ENCODE measurements around the gene PSMD2.
"Not testable (repeated sequence)": the region's sequence is repeated elsewhere in the genome, so short reads cannot be mapped to it uniquely, and the experiment has no call there.

Gene PSMD2

DNA sequence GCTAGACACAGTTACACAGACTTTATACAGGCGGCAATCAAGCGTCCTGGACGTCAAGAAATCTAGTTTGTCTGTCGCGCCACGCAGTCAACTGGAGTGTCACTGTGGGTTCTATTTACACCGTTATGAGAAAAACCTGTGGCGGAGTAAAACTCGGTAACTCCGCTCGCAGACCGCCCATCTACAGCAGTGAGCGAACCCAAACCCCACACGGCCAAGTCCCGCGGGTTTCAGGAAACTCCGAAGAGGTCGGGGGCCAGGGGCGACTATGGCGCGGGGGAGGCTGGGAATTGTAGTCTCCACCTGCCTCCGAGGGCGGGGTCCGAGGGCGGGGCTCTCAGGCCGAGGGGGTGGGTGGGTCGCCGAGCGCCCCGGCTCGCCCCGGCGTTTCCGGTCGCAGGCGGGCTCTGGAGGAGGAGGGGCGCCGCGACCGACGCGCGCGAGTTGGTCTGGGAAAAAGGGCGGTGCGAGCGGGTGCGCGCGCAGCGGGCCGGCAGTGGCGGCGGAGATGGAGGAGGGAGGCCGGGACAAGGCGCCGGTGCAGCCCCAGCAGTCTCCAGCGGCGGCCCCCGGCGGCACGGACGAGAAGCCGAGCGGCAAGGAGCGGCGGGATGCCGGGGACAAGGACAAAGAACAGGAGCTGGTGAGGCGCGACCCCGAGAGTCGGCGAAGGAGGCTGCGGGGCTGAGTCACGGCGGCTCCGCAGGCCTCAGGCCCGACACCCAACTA, at the start of gene PSMD2:
Gene PSMD2 (plus strand): TSS at position 483 of the 729 bp plus-strand sequence. CDS start 26 bp downstream, at position 509.
- peak; percentile 99 for DNase-seq

DNA sequence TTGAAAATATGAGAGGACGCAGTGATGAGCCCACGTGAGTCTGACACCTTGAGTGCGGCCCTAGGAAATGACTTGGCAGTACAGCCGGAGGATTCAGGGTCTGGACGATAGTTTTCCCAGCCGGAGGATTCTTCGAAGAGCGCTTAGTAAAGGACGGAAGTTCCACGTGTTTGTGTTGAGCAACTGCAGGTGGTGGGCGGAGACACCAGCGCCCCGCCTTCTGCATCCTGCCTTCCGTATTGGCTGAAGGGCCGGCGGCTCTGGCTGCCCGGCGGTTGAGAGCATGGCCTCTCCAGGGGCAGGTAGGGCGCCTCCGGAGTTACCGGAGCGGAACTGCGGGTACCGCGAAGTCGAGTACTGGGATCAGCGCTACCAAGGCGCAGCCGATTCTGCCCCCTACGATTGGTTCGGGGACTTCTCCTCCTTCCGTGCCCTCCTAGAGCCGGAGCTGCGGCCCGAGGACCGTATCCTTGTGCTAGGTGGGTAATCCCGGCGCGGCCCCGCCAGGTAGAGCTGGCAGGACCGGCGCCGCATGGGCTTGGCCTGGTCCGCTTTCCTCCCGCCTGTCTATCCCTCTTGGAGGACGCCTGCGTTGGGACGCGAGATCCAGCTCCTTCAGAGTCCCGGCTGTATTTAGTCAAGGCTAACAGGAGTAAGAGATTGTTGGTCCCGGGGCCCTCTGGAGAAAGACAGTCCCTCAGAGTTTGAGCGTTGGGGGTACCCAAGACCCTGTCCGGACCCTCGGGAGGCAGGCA, 49.5 kb upstream of the PSMD2 start, which contains the start of gene EEF1AKMT4:
Gene EEF1AKMT4 (plus strand): TSS at position 261 of the 755 bp plus-strand sequence. CDS start 23 bp downstream, at position 284.
- peak; percentile 97 for DNase-seq

DNA sequence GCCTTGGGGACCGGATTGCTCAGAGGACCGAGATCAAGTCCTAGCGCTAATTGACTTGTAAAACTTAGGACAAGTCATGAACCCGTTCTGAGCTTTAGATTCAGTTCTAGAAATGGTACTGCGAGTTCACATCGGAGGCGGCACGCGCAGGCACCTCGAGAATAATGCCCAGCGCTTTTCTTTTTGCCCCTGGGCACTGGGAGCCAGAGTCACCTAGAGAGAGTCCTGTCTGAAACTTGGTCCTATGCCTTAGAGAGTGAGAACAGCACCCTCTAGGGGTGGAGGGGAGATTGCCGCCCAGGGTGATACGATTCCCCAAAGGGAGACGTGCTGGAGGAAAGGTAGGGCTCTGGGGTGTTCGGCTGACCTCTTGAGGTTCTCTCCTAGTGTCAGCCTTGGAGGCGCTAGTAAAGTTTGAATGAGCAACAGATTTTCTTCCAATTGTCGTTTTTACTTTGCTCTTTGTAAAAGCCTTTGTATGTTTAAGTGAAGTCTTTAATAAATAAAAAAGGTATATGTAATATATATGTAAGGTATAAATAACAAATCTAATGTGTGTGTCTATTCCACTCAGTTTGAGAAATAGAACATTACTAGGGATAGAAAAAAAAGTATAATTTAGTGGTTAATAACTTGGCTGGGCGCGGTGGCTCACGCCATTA, 48.7 kb upstream of the PSMD2 start:
- peak; percentile 86 for DNase-seq

DNA sequence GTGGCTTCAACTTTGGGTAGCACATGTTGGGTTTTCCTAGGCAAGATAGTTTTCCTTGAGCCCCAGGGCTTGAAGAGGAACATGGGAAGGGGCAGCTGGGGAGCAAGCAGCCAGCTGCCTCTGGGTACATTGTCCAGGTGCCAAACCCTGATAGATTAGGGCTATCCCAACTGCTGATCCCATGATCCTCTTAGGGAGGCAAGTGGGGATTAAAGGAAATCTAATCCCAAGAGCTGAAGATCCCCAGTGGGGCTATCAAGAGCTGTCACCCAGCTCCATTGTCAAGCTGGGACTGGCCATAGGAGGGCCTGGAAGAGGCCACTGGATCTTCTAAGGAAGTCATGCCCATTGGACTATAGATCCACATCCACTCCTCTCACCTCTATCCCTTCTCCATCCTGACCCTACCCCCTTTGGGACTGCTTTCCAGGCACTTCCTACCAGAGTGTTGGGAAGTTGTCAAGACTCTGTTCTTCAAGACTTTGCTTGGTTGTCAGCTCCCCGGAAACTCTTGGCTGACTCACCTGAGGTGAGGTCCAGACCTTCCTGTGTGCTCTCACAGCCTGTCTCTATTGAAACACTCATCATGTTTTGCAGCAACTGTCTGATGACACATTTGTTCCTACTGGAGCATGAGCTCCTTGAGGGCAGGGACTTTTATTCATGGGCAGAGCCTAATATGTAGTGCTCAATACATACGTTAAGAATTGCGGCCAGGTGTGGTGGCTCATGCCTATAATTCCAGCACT, 43.6 kb upstream of the PSMD2 start:
- peak; percentile 21 for DNase-seq

DNA sequence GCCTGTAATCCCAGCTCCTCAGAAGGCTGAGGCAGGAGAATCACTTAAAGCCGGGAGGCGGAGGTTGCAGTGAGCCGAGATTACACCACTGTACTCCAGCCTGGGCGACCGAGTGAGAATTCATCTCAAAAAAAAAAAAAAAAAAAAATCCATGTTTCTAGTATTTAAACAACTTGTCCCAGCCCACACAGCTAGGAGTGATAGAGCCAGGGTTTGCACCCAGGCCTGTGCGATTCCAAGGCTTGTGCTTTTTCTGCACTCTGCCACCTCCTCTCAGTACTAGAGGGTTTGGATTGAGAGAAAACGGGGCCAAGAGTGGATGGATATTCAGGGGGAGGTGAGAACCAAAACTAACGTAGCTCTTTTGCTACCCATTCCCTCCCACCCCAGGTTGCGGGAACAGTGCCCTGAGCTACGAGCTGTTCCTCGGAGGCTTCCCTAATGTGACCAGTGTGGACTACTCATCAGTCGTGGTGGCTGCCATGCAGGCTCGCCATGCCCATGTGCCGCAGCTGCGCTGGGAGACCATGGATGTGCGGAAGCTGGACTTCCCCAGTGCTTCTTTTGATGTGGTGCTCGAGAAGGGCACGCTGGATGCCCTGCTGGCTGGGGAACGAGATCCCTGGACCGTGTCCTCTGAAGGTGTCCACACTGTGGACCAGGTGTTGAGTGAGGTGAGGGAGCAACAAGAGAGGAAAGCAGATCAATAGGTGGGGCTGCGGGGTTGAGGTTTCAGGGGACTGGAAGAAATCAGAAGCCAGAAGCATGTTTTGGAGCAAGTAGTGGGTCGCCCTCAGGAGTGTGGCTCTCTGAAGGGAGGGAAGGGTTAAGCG, 41.7 kb upstream of the PSMD2 start:
- no peak for DNase-seq

DNA sequence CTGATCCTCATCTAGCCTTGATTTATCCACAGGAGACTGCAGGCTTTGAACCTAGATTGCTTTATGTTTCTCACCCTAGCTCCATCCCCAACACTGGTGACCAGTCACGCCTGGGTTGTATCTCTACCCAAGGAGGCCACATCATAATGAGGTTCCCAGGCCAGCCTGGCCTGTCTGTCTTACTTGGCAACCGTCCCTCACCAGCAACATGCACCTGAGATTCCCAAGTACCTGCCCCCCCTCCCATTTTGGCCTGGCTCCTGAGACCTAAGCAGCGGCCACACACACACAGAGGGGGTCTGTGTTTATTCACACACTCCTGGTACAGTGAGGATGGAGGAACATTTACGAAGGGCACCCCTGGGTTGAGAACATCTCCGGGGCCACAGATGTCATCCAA, 40.1 kb upstream of the PSMD2 start:
- no peak for DNase-seq

DNA sequence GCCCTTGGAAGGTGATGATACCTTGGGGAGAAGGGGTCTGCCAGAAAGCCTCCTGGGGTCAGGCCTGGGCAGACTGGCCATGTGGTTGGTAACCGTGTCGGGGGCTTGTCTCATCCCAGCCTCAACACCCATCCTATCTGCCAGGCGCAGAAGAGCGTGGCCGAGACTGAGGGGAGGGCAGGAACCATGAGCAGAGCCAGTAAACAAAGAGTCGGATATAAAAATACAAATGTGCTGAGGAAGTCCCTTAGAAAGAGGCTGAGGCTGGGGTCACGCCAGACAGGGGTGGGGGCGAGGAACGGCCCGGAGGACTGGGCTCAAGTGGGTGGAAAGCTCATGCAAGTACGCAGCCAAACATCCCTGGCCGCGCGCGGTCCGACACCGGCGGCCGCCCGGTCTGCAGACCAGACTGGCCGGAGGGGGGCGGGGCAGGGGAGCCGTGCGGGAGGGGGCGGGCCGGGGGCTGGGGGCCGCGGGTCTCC, 39.6 kb upstream of the PSMD2 start:
- no peak for DNase-seq

DNA sequence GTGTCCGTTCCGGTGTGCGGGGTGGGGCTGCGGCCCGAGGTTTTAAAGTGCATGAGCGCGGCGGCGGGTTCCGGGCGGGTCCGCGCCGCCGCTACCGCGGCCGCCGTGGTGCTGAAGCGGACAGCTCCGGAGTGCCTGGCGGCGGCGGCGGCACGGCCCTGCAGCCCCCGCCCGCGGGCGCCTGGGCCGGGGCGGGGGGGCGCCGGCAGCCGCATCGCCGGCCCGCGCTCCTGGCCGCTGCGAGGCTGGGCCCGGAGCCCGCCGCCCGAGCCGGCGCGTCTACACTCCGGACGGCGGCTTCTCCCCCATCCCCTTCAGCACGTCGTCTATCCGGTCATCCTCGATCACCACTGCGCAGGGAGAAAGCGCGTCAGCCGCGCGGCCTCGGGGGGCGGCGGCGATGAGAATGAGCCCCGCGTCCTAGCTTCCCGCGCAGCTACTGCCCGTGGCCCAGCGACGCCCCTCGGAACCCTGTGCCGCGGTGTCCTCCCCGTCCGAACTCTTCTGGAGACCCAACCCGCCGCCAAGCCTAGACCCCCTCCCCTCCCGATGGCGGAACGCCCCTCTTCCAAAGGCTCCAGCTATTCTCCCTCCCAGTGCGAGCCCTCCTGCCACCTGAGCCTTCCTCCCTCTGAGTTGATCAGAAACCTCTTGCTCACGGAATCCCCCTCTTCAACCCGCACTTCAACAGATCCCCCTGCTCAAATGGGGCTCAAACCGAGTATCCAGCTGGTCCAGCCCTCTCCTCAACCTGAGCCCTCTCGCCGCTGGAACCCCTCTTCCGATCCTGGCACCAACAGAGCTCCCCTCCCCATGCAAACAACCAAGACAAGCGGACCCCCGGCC, 38.9 kb upstream of the PSMD2 start:
- DNase-seq: peak; percentile 24

DNA sequence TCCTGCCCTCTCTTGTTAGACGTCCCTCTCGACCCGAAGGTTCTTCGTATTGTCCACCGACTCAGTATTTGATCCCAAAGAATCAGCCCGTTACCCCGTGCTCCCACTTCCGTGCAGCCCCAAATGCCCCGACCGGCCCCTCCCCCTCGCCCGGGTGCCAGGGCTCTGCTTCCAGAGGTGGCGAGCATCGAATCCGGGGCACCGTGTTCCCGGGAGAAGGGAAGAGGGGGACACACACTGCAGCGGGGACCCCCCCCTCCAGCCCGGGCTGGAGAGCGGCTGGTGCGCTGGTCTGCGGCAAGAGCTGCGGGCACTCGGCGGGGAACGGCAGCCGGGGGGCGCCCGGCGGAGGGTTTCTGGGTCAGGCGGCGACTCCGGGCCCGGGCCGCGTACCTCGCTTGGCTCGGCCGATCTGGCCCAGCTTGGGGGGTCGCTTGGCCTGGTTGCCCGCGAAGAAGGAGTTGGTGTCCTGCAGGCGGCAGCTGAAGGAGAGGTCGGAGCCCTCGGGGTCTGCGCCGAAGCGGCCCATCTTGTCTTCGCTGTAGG, 38.2 kb upstream of the PSMD2 start:
- no peak for DNase-seq

DNA sequence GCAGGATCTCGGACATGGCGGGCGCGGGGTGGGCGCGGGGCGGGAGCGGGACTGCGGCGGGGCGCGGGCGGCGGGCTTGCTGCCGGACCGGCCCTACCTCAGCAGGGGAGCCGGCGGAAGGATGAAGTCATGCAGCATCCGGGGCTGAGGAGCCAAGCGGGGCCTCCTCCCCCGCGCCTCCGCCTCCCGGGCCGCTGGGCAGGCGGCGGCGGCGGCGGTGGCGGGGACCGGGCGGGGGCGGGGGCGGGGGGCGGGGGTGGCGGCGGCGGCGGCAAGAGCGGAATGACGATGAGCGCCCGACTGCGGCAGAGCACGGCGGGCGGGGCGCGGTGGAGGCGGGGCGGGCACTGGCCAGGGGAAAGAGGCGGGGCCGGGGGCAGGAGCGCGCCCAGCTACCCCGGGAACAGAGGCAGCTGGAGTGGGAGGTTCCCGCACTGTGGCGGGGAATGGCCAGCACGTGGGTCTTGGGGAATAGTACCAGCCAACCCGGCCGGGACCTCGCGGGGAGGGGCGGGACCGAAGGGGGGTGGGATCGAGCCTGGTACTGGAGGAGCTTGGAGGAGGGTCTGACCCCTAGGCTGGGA, 37.7 kb upstream of the PSMD2 start, which contains the start of gene CAMK2N2:
Gene CAMK2N2 (minus strand): TSS at position 284 of the 584 bp plus-strand sequence. CDS start 268 bp downstream, at position 16.
- peak; percentile 56 for DNase-seq

DNA sequence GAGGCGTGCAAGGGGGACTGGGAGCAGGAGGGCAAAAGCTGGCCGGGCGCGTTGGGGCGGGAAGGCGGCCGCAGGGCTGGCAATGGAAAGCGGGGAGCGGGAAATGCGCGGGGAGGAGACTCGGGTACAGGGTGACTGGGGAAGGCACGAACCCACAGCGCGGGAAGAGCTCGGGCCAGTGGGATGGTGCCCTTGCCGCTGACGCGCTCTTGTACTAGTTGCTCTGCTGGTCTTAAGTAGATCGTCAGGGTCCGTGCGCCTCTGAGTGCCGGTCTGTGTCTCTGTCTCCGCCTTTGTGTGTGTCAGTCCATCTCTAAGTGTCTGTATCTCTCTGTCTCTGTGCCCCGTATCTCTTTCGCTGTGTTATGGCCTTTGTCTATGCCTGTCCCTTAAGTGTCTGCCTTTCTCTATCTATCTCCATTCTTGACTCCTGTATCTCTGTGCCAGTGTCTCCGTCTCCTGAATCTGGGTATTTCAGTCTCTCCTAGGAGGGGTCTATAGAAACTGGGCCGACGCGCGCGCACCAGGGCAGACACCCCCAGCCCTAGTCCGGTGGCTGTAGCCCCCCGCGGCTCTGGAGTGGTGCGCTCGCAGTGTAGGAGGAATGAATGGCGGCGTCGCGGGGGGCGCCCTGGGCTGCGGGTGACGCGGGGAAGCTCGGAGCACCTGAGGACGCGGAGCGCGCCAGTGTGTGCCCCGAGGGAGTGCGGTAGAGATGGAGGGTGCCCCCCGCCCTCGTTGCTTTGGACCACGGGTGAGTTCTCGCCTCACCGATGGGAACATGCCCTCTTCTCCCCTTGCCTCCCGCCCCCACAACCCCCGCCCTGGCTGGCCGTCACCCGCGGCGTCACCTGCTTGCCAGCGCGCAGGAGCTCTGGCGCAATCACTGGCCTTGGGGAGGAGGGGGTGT, 36.9 kb upstream of the PSMD2 start:
- DNase-seq: peak; percentile 29

DNA sequence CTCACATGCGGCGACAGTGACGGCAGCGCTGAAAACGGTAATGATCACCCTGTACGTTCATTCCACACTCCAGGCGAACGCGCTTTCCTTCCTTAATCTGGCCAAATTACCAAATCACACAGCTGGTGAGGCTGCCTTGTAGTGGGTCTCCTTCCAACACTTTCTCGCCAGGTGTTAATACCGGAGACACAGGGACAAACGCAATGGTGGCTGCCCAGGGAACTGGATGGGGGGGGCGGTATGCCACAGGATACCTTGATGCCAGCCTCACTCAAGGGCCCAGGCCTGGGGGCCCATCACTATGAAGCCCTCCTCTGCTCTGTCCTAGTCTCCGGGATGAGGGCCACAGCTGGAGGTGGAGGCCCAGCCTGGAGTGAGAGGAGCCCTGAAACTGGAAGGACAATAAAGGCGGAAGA, 36.3 kb upstream of the PSMD2 start:
- DNase-seq: no peak

DNA sequence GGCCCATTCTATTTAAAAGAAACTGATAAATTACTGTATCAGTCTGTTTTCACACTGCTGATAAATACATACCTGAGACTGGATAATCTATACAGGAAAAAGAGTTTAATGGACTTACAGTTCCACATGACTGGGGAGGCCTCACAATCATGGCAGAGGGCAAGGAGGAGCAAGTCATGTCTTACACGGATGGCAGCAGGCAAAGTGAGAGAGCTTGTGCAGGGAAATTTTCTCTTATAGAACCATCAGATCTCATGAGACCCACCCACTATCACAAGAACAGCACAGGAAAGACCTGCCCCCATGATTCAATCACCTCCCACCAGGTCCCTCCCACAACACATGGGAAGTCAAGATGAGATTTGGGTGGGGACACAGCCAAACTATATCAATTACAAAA, 31.8 kb upstream of the PSMD2 start:
- not testable (repeated sequence) for DNase-seq

DNA sequence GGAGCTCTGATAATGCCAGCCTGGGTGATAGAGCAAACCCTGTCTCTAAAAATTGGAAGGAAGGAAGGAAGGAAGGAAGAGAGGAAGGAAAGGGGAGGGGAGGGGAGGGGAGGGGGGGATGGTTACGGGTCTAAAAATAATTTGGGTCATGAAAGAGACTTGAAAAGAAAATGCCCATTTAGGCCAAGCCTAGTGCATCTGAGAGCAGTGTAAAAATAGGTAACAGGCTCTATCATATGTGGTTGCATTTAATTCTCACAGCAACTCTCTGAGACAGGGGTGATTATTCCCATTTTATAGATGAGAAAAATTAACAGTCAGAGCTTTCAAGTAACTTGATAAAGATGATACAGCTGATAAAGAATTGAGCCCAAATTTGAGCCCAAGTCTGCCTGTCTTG, 26.8 kb upstream of the PSMD2 start:
- no peak for DNase-seq

DNA sequence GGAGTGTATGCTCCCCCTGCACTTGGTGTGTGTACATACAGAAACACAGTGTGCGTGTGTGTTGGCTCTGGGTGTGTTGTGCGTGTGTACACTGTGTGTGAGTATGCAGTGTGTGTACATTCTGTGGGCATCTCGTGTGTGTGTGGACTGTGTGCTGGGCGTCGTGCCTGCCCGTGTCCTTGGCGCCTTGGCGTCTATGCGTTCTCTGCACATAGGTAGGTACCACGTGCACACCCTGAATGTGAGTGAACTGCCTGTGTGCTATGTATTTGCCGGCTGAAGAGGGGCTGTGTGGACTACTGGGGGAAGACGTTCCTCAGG, 23.7 kb upstream of the PSMD2 start:
- DNase-seq: no peak

DNA sequence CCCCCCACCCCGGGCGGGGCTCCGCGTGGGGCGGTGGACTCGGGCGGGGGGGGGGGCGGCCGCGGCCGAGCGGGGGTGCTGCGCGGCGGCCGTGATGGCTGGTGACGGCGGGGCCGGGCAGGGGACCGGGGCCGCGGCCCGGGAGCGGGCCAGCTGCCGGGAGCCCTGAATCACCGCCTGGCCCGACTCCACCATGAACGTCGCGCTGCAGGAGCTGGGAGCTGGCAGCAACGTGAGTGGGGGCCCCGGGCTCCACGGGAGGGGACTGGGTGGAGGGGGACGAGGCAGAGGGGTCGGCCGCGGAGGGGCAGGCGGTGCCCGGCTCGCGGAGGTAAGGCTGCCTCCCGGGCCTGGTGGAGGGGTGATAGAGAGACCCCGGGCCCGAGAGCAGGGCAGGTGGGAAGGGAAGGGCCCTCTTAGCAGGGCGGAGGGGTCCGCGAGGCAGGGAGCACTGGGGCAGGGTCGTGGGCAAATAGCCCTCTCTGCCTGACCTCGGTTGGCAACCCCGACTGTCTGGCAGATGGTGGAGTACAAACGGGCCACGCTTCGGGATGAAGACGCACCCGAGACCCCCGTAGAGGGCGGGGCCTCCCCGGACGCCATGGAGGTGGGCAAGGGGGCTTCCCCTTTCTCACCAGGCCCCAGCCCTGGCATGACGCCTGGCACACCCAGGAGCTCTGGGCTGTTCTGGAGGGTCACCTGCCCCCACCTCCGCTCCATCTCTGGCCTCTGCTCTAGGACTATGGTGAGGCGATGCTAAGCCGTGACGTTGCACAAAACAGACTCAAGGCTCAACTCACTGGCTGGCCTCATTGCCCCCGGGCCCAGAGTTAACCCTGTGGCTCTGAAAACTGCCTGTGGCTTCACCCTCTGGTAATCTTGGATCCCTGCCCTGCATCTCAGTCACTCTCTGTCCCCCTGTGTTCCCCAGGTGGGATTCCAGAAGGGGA, 22.8 kb upstream of the PSMD2 start, which contains the start of gene ECE2:
Gene ECE2 (plus strand): TSS at position 62 of the 950 bp plus-strand sequence. CDS start 132 bp downstream, at position 194.
- no peak for DNase-seq

DNA sequence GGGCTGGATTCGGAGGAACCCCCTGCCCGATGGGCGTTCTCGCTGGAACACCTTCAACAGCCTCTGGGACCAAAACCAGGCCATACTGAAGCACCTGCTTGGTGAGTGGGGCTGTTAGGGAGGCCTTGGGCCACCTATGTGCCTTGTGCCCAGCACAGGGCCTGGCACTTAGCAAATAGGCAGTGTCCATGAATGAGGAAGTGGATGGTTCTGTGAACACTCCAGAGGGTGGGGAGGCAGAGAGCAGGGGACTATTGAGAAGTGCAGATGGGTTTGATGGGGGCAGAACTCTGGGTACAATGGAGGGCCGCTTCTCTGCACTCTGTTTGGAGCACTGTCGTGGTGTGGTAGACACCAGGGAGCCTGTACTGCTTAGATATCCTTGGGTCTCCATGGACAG, 21.7 kb upstream of the PSMD2 start:
- no peak for DNase-seq

DNA sequence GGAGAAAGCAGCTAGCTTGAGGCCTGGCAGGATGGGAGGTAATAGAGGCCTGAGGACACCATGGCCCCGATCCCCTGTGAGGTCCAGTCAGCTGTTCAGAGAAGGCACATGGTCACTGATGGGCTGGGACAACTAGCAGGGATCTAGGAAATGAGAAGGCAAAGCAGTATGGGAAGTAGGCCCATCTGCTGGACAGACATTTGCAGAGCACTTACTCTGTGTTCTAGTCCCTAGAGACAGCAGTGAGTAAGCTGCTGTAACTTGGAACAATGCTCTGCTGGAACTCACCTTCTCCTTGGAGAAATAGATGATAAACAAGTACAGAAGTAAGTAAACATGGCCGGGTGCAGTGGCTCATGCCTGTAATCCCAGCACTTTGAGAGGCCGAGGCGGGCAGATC, 16.1 kb upstream of the PSMD2 start:
- no peak for DNase-seq
